HL-60 (cell line): ENCODE data around the gene DCAF11.

Source experiments
- DNase-seq, 2 experiments: peaks; one replicate each; pipeline ENCODE4 v3.0.0-alpha.2; 2010 to 2020; ENCODE audit warnings: low read depth in 1 of 2, low spot score in 1 of 2
- H3K27ac ChIP-seq: fragments of 250-450 bp; sonication (Bioruptor Pico); replicated peaks from 2 replicates; pipeline ENCODE4 v1.5.1; 2020; ENCODE audit warnings: mild to moderate bottlenecking, moderate library complexity
- H3K27me3 ChIP-seq: fragments of 250-450 bp; sonication (Bioruptor Pico); 2 replicates; pipeline ENCODE4 v1.5.1; 2021; ENCODE audit warnings: mild to moderate bottlenecking, moderate library complexity; ENCODE audit not compliant: insufficient read depth, poor library complexity, severe bottlenecking
- H3K4me3 ChIP-seq: replicated peaks from 2 replicates; pipeline ENCODE4 v1.5.1; 2011; ENCODE audit warnings: mild to moderate bottlenecking, control low read depth, low read length; ENCODE audit not compliant: insufficient read depth
- CTCF ChIP-seq: IDR thresholded peaks from one replicate; pipeline ENCODE4 v1.5.1; 2011; ENCODE audit warnings: low read length, control low read depth, inconsistent platforms; ENCODE audit not compliant: insufficient read depth
- GABPA ChIP-seq: IDR thresholded peaks from 2 replicates; pipeline ENCODE4 v1.6.1; 2012; ENCODE audit warnings: low read depth
- POLR2AphosphoS5 ChIP-seq: IDR thresholded peaks from 2 replicates; pipeline ENCODE4 v1.6.1; 2012; ENCODE audit warnings: low read depth
- REST ChIP-seq: IDR thresholded peaks from 2 replicates; pipeline ENCODE4 v1.6.1; 2012; ENCODE audit warnings: low read depth; ENCODE audit not compliant: insufficient replicate concordance
- SPI1 ChIP-seq: IDR thresholded peaks from 2 replicates; pipeline ENCODE4 v1.6.1; 2012; ENCODE audit warnings: low read depth, mild to moderate bottlenecking, borderline replicate concordance

Gene DCAF11

GRCh38 chr14:24066496-24067132 lies 48.0 kb upstream of the DCAF11 start:
- H3K27ac ChIP-seq, result no peak overlapping the region
- DNase-seq, result no peak
- TF ChIP-seq SPI1 (no peak), REST (no peak)
- no peak overlapping the region for H3K4me3 ChIP-seq
- no peaks in the 10 kb centered on the region for H3K27me3 ChIP-seq

- no peak for DNase-seq
- Histone ChIP-seq H3K27ac (no peak overlapping the region), H3K27me3 (no peaks in the 10 kb centered on the region), H3K4me3 (no peak overlapping the region)
- TF ChIP-seq POLR2AphosphoS5 (no peak), REST (no peak), CTCF (no peak), SPI1 (no peak), GABPA (no peak)
Observed at GRCh38 chr14:24067133-24068082, 47.2 kb upstream of the DCAF11 start.

GRCh38 chr14:24068711-24069410 lies 45.7 kb upstream of the DCAF11 start:
- H3K27ac ChIP-seq, result no peak overlapping the region
- no peak for TF ChIP-seq GABPA
- TF ChIP-seq CTCF, result no peak
- no peak for TF ChIP-seq POLR2AphosphoS5
- no peak for TF ChIP-seq REST
- TF ChIP-seq SPI1, result no peak
- DNase-seq, result no peak
- H3K27me3 ChIP-seq, result no peaks in the 10 kb centered on the region
- H3K4me3 ChIP-seq, result no peak overlapping the region
